Measurements from ENCODE around the gene SPESP1. TPM values are rescaled to one million over a fixed set of nuclear protein-coding genes. Genes with fewer than 3 reads are reported as not detected.

Gene SPESP1
- total RNA-seq (2014; rRNA removed) = 7.9 TPM in 2 replicates
- polyA plus RNA-seq (2012) = 3.4 TPM

GRCh38 chr15:68930268-68931022 lies at the start of gene SPESP1:
SPESP1 (plus strand) TSS chr15:68930525; CDS start chr15:68930654, 129 bp downstream.
- peak; percentile 69 for DNase-seq (ENCODE audit: low read depth)

DNA sequence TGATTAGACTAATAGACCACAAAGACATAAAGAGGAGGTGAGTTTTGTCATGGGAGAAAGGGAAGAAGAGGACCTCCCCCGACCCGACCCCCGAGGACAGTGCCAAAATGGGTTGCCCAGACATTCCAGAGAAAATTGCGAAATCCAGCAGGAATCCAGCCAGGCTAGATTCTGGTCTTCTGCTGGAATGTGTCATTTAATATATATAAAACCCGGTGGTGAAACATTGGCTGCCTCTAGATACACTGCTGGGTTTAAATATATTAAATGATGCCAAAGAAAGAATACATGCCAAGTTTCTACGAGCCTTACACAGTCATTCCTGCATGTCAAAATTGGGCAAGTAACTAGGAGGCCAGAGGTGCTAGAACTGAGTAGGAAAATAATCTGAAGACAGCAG lies 45.3 kb upstream of the SPESP1 start:
- peak; percentile 5 for DNase-seq (ENCODE audit: low read depth)

DNA sequence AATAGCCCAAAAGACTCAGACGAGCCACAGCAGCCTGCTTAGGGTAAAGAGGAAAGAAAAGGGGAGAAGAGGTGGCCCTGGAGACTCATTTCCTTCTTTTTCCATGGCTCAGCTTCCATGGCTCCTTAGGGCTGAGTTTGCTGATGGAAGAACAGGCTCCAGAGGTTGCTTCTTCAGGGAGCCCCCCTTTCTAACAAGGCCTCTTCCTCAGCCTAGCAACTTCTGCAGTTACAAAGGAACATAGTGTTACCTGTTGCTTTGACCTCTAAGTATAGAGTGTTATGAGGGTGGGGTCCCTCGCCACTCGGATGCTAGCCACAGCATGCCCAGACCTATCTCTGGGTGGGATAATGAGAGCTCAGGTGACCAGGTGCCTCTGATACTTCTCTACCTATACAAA lies 43.2 kb upstream of the SPESP1 start:
- no peak for DNase-seq (ENCODE audit: low read depth)

- no peak for DNase-seq (ENCODE audit: low read depth)
Measured at GRCh38 chr15:68887819-68888218, 42.5 kb upstream of the SPESP1 start.

- DNase-seq (ENCODE audit: low read depth) = no peak
Measured at GRCh38 chr15:68888419-68888818, 41.9 kb upstream of the SPESP1 start.

- no peak for DNase-seq (ENCODE audit: low read depth)
Measured at GRCh38 chr15:68894208-68894607, 36.1 kb upstream of the SPESP1 start.

DNA sequence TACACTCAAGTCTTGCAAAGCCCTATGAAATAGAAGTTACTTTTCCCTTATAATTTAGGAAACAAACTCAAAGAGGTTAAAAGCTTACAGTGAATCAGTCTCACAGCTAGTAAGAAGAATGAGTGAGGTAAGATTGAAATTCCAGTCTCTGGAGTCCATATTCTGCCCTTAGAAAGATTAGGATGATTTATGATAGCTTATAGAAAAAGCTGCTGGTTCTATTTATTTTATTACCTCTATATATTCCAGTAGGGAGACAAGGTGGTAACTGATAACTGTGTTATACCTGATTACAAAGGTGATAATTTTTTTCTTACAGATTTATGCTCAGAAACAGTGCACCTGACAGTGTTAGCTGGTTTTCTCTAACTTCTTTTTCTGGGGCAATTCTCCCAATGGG lies 34.1 kb upstream of the SPESP1 start:
- no peak for DNase-seq (ENCODE audit: low read depth)

DNA sequence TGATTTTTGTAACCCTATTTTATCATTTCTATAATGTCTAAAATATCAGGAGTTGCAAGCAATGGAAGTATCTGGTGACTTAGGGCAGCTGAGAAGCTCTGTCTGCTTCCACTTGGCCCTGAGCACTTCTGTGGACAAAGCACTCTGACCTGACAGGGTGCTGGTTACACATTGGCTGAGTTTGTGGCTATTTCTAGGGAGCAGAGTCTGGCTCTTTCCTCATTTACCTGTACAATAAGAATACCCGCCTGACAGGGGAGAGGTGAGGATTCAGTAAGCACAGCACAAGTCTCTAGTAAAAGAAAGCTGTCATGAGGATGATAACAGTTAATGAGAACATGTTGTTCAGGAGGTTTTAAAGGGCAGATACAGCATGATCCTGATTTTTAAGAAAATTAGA lies 33.3 kb upstream of the SPESP1 start:
- DNase-seq (ENCODE audit: low read depth) = no peak

DNA sequence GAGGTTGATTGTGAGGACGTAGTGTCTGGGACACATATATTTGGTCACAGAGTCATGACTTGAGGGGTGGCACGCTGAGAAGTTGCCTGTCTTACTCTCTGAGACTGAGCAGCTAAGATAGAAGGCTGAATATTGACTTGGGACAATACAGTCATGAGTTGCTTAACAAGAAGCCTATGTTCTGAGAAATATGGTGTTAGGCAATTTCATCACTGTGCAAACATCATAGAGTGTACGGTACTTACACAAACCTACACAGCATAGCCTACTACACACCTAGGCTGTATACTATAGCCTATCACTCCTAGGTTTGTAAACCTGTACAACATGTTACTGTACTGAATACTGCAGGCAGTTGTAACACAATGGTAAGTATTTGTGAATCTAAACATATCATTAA lies 30.3 kb upstream of the SPESP1 start:
- DNase-seq (ENCODE audit: low read depth) = no peak

DNA sequence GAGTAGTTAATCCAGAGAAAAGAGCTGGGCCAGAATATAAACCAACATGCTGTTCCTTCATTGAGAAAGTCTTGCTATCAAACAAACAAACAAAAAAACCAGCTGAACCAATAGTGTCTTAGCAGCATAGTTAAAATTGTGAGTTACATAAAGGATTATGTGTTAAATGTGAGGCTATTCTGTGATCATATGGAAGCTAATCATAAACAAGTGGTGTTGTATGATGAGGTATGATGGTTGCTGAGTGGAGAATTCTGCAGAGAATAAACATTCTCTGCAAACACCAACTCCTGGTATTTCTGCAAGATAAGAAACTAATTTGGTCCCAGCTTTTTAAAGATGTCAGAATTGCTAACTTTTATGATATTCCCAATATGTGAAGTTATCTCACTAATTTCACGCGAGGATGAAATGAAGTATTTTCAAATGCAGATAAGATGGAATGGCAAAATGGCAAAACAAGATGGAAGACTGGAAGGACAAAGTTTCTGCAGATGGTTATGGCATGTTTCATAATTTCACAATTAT lies 22.9 kb upstream of the SPESP1 start:
- DNase-seq (ENCODE audit: low read depth) = no peak

DNA sequence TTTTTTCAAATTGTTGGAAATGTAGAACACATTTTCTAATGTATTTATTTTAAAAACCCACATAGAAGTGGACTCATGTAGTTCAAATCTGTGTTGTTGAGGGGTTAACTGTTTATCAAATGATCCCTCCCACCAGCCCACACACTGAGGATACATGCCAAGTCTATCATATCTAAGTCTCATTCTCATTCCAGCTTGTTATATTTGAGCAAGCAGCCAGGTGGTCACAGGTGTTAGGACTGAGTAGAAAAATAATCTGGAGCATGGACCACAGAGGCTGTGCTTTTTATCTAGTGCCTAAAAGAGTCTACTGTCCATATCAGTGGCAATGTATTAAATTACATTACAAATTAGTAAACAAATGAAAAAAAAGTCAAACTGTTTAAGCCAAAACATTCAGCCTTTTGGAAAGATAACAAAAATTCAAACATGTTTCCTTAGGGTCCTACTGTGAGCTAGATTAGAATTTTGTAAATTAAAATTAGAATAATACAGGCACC lies 20.7 kb upstream of the SPESP1 start:
- DNase-seq (ENCODE audit: low read depth) = no peak

GRCh38 chr15:68910341-68910740 lies 20.0 kb upstream of the SPESP1 start:
- DNase-seq (ENCODE audit: low read depth) = no peak

DNA sequence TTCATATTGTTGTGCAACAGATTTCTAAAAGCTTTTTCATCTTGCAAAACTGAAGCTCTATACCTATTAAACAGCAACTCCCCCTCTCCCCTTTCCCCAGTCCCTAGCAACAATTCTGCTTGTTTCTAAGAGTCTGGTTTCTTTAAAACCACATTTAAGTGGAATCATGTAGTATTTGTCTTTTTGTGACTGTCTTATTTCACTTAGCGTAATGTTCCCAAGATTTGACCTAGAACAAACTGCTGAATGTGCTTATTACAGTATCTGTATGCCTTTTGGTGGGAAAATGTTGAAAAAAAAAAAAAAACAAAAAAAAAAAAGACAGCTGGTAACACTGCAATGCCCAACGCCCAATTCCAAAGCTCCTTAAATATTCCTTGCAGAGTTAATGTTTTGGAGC lies 19.5 kb upstream of the SPESP1 start:
- no peak for DNase-seq (ENCODE audit: low read depth)

DNA sequence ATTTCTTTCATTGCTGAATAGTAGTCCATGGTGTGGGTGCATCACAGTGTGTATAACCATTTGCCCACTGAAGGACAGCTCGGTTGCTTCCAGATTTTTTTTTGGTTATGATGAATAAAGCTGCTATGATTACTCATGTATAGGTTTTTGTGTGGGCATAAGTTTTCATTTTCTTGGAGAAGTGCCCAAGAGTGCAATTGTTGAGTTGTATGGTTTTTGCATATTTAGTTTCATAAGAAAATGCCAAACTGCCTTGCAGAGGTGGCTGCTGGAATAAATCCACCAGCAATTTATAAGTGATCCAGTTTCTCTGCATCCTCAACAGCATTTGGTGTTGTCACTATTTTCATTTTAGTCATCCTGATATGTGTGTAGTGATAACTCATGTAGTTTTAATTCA lies 8.4 kb upstream of the SPESP1 start:
- DNase-seq (ENCODE audit: low read depth) = peak; percentile 7

- DNase-seq (ENCODE audit: low read depth) = peak; percentile 72
Measured at GRCh38 chr15:68924866-68925560, 5.3 kb upstream of the SPESP1 start.

- no peak for DNase-seq (ENCODE audit: low read depth)
Measured at GRCh38 chr15:68933001-68933400, 2.7 kb downstream of the SPESP1 start.

GRCh38 chr15:68934341-68934740 lies 4.0 kb downstream of the SPESP1 start:
- no peak for DNase-seq (ENCODE audit: low read depth)

- no peak for DNase-seq (ENCODE audit: low read depth)
Measured at GRCh38 chr15:68935400-68935937, 5.1 kb downstream of the SPESP1 start.

DNA sequence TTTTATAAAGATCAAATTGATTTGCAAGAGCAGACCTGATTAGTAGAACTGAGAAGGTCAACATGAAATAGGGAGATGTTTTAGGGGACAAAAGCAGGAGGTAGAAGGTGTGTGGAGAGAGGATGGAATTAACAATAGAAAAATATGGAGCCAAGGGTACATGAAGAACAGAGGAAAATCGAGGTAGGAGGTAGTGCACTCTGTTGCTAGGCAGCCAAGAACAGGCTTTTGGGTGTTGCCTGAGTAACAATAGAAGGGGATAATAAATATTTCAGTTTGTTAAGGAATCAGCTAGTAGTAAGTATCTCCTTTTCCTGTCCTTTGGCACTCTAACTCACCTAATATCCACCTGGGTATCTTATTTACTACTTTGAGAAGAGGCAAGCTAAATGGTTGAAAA lies 9.2 kb downstream of the SPESP1 start:
- DNase-seq (ENCODE audit: low read depth) = no peak

DNA sequence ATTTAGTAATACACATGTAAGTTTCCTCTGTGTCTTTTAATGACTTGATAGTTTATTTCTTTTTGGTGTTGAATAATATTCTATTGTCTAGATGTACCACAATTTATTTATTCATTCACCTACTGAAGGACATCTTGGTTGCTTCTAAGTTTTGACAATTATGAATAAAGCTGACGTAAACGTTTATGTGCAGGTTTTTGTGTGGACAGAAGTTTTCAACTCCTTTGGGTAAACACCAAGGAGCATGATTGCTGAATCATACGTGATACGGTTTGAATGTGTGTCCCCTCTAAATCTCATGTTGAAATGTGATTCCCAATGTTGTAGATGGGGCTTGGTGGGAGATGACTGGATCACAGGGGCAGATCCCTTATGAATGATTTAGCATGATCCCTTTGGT lies 21.5 kb downstream of the SPESP1 start:
- DNase-seq (ENCODE audit: low read depth) = no peak

- no peak for DNase-seq (ENCODE audit: low read depth)
Measured at GRCh38 chr15:68957696-68958095, 27.4 kb downstream of the SPESP1 start.

DNA sequence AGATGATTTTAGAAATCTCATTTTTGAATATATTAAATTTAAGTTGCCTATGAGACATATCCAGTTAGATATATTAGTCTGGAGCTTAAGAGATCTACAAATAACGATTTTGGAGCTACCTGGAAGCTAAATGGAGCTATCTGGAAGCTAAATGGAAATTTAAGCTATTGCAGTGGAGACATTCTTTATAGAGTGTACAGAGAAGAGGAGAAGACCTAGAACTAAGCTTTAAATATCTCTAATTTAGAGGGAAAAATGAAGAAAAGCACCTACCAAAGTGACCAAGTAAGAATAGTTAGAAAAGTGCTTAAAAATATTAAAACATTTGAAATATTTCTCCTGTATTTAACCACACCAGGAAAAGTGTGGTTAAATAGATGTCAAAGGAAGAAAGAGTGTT lies 28.3 kb downstream of the SPESP1 start:
- no peak for DNase-seq (ENCODE audit: low read depth)
